RPMI8226 (cell line): ENCODE data around the gene MEA1.
"Not testable (repeated sequence)": the region's sequence is repeated elsewhere in the genome, so short reads cannot be mapped to it uniquely, and the experiment has no call there.

Experiments used
- DNase-seq: peaks from one replicate; pipeline ENCODE4 v3.0.0-alpha.2; 2015

MEA1 gene

DNA sequence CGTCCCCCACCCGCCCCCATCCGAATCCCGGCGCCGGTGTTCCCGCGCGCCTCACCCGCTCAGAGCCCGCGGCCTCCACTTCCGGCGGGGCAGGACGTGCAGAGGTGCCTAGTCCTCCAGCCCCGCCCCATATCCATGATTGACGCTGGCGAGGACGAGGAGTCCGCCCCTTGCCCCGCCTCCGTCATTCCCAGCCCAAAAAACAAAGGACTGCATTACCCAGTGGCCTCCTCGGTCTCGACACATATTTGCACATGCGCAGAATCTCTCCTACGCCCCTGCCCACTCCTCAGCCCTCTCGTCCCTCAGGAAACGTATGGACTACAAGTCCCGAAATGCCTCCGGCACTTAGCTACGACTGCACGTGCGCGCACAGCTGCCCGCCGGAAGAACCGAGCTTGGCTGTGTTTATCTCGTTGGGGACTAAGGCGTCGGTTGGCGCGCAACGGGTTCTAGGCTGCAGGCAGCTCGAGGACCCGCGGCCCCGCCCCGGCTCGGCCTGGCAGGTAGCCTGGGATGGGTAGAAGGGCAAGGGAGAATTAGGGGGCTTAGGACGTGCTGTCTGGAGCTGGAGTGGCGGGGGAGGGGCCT is at the start of gene MEA1, which contains the start of gene KLHDC3:
Gene MEA1, minus strand, starts transcription at position 104 of the 591 bp plus-strand sequence. CDS start 133 bp downstream, outside the sequence.
Gene KLHDC3, plus strand, starts transcription at position 407 of the 591 bp plus-strand sequence. CDS start 2,944 bp downstream, outside the sequence.
- DNase-seq = peak; percentile 99

GRCh38 chr6:43062818-43063217 is 49.1 kb upstream of the MEA1 start:
- no peak for DNase-seq

- DNase-seq = no peak
Observed at GRCh38 chr6:43061861-43062260, 48.1 kb upstream of the MEA1 start.

GRCh38 chr6:43060755-43061633 is 47.2 kb upstream of the MEA1 start:
- DNase-seq = no peak

GRCh38 chr6:43060034-43060754 is 46.4 kb upstream of the MEA1 start:
- DNase-seq = no peak

- DNase-seq = peak; percentile 99
Observed at GRCh38 chr6:43059168-43060033, 45.7 kb upstream of the MEA1 start, which contains the start of the genes KLC4 and MRPL2. KLC4 (plus strand) TSS chr6:43059631; CDS start chr6:43061336, 1,705 bp downstream. MRPL2 (minus strand) TSS chr6:43059434; CDS start chr6:43059381, 53 bp downstream.

- DNase-seq = no peak
Observed at GRCh38 chr6:43058531-43058930, 44.8 kb upstream of the MEA1 start.

DNA sequence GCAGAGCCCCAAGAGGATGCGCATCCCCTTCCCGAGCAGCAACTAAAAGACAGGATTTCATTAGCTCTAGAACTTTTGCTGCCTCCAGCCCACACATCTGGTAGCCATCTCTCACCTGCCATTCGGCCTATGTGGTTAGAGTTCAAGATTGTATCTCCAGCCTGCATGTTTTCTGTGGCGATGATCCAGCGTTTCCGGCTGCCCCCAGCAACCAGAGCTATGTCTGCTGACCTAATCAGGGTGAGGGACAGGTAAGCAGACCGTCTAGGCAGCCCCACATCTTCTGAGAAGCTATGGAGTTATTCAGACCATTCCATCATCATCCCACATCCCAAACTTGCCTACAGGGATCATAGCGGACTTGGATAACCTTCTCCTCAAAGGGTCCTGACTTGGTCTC is 42.2 kb upstream of the MEA1 start:
- no peak for DNase-seq

- DNase-seq = no peak
Observed at GRCh38 chr6:43054206-43054943, 40.6 kb upstream of the MEA1 start.

- DNase-seq = peak; percentile 95
Observed at GRCh38 chr6:43053545-43054205, 39.9 kb upstream of the MEA1 start, which contains the start of gene CUL7. CUL7 (minus strand) TSS chr6:43053851; CDS start chr6:43052788, 1,063 bp downstream.

GRCh38 chr6:43052842-43053544 is 39.2 kb upstream of the MEA1 start:
- peak; percentile 45 for DNase-seq

DNA sequence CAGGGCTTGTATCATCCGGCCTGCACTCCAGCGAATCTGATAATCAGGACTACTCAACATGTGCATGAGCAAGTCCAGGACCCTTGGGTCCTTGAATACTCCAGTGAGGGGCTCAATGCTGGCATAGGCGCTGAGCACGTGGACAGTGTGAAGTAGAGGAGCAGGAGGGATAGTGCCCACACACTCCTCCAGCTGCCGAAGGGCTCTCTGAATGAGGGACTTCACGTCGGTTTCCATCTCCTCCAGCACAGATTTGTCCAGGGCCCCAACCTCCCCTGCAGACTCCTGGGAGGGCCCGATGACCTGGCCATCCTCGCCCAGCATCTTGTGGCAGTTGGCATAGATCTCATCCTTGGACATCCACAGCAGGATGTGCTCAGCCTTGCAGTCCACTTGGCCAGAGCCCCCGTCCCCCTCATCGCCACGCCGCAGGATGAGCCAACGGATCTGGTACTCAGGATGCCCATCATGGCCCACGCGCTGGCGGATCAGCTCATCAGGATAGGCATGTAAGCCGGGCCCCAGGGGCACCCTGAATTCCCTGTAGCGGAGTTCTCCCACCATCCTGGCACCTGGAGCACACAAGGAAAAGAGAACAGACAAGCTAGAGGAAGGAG is 38.6 kb upstream of the MEA1 start:
- no peak for DNase-seq

- DNase-seq = no peak
Observed at GRCh38 chr6:43050981-43051380, 37.2 kb upstream of the MEA1 start.

- no peak for DNase-seq
Observed at GRCh38 chr6:43047998-43048397, 34.3 kb upstream of the MEA1 start.

- no peak for DNase-seq
Observed at GRCh38 chr6:43045371-43045930, 31.7 kb upstream of the MEA1 start.

DNA sequence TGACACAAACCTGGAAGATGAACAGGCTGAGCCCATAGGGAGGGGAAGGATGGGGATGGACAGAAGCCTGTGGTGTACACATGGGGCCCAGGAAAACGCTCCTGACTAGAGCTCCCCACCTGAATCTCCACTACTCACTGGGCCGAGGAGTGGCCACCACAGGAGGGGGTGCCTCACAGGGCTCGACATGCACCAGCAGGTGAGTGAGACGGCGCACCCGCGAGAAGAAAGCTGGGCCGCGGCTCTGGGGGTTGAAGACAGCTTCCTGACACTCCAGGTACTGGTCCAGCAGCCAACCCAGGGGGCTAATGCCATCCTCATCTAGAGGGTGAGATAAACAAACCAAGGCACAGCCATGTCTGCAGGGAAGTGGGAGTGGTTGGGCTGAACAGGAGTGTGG is 29.6 kb upstream of the MEA1 start:
- no peak for DNase-seq

DNA sequence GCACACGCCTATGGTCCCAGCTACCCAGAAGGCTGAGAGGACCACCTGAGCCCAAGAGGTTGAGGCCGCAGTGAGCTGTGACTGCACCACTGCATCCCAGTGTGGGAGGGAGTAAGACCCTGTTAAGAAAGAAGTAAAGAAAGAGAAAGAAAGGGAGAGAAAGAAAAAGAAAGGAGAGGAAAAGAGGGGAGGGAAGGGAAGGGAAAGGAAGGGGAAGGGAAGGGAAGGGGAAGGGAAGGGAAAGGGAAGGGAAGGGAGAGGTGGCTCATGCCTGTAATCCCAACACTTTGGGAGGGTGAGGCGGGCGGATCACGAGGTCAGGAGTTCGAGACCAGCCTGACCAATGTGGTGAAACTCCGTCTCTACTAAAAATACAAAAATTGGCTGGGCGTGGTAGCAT is 27.7 kb upstream of the MEA1 start:
- DNase-seq = not testable (repeated sequence)

DNA sequence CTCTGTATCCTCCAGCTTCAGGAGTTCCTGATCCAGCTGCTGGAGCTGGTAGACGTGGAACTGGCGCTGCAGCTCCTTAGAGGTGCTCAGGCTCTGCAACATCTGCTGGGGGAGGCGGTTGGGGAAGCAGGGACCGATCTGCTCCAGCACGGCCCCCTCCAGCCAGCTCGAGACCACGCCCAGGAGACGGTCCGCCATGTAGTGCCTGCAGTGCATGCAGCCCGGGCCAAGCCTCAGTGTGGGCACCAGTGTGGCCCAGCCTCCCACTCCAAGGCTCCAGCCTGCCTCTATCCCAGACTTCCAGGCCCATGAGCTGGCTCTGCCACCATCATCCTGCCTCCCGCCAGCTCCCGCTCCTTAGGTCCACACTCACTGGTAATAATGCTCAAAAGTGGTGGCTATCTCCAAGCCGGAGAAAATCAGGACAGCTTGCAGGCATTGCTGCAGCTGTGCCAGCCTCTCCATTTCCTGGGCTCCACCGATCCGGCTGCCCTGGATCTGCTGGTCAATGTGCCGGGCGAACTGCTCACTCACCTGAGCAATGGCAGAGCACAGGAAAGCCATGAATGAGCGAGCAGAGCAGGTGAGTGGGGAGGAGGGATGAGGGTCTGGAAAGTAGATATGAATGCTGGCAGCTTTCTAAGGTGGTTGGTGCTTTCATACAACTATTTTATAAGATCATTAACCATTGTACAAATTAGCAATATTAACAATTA is 27.0 kb upstream of the MEA1 start:
- DNase-seq = no peak

- no peak for DNase-seq
Observed at GRCh38 chr6:43038727-43039126, 25.0 kb upstream of the MEA1 start.
